ENCODE data around the gene ALDH4A1. TPM values are rescaled to one million over a fixed set of nuclear protein-coding genes. Genes with fewer than 3 reads are reported as not detected.
A peak's percentile ranks its signal among the peaks of the same experiment; 100 is the strongest.
"Not testable (repeated sequence)": the region's sequence is repeated elsewhere in the genome, so short reads cannot be mapped to it uniquely, and the experiment has no call there.

The ALDH4A1 gene
- total and polyA plus RNA-seq, 3 experiments from 2014 or later: 1.4 to 9.5 (median 9.3) TPM

GRCh38 chr1:18840145-18840544, 62.2 kb downstream of the ALDH4A1 start:
- peaks cover 0 to 5% (median 0%) of the 10 kb centered on the region in 3 donors for H3K36me3 Mint-ChIP-seq
- H3K9me3 ChIP-seq (ENCODE audit: low read length): no peaks in the 10 kb centered on the region
- H3K27me3 ChIP-seq (ENCODE audit: insufficient read depth, low read length, poor library complexity, severe bottlenecking): no peaks in the 10 kb centered on the region
- H3K4me3 Mint-ChIP-seq: no peak overlapping the region
- H3K27ac ChIP-seq (ENCODE audit: low read depth, low read length): no peak overlapping the region
- H3K36me3 ChIP-seq (ENCODE audit: insufficient read depth, low read length): no peaks in the 10 kb centered on the region
- ChIA-PET POLR2A (no interaction called here), CTCF (no interaction called here)
- no peak for DNase-seq
- H3K4me1 ChIP-seq (ENCODE audit: insufficient read depth, low read length): no peaks in the 10 kb centered on the region
- H3K4me3 ChIP-seq (ENCODE audit: low read length): no peak overlapping the region
- peaks cover 0 to 7% (median 0%) of the 10 kb centered on the region in 5 donors for H3K9me3 Mint-ChIP-seq
- peaks cover 15 to 50% of the 10 kb centered on the region in 2 donors for H3K27me3 Mint-ChIP-seq
- no peaks in the 10 kb centered on the region for H3K4me1 Mint-ChIP-seq
- no peak overlapping the region for H3K27ac Mint-ChIP-seq

- no peaks in the 10 kb centered on the region for H3K4me1 Mint-ChIP-seq
- no peak overlapping the region for H3K4me3 Mint-ChIP-seq
- no peaks in the 10 kb centered on the region for H3K36me3 ChIP-seq (ENCODE audit: insufficient read depth, low read length)
- H3K9me3 ChIP-seq (ENCODE audit: low read length): no peaks in the 10 kb centered on the region
- ChIA-PET POLR2A (no interaction called here), CTCF (no interaction called here)
- no peaks in the 10 kb centered on the region for H3K9me3 Mint-ChIP-seq
- no peaks in the 10 kb centered on the region for H3K36me3 Mint-ChIP-seq
- H3K27ac ChIP-seq (ENCODE audit: low read depth, low read length): no peak overlapping the region
- H3K27me3 Mint-ChIP-seq: peaks cover 12 to 40% of the 10 kb centered on the region in 2 donors
- no peak for DNase-seq
- no peak overlapping the region for H3K4me3 ChIP-seq (ENCODE audit: low read length)
- no peaks in the 10 kb centered on the region for H3K4me1 ChIP-seq (ENCODE audit: insufficient read depth, low read length)
- no peak overlapping the region for H3K27ac Mint-ChIP-seq
- H3K27me3 ChIP-seq (ENCODE audit: insufficient read depth, low read length, poor library complexity, severe bottlenecking): no peaks in the 10 kb centered on the region
These were observed 65.7 kb downstream of the ALDH4A1 start for GRCh38 chr1:18836654-18837053.

GRCh38 chr1:18832319-18832718, 70.0 kb downstream of the ALDH4A1 start:
- H3K4me1 ChIP-seq (ENCODE audit: insufficient read depth, low read length); H3K4me3 Mint-ChIP-seq; H3K9me3 ChIP-seq (ENCODE audit: low read length); H3K27ac ChIP-seq (ENCODE audit: low read depth, low read length); H3K36me3 Mint-ChIP-seq; POLR2A ChIA-PET; H3K4me3 ChIP-seq (ENCODE audit: low read length); CTCF ChIA-PET; H3K4me1 Mint-ChIP-seq; H3K9me3 Mint-ChIP-seq; H3K27me3 ChIP-seq (ENCODE audit: insufficient read depth, low read length, poor library complexity, severe bottlenecking); H3K27ac Mint-ChIP-seq; H3K36me3 ChIP-seq (ENCODE audit: insufficient read depth, low read length); DNase-seq: not testable (repeated sequence)
- peaks cover 18 to 32% of the 10 kb centered on the region in 2 donors for H3K27me3 Mint-ChIP-seq

- ChIA-PET CTCF (no interaction called here), POLR2A (no interaction called here)
- Histone ChIP-seq H3K4me3 (ENCODE audit: low read length) (no peak overlapping the region), H3K36me3 (ENCODE audit: insufficient read depth, low read length) (no peaks in the 10 kb centered on the region), H3K9me3 (ENCODE audit: low read length) (no peaks in the 10 kb centered on the region), H3K27me3 (ENCODE audit: insufficient read depth, low read length, poor library complexity, severe bottlenecking) (no peaks in the 10 kb centered on the region), H3K4me1 (ENCODE audit: insufficient read depth, low read length) (no peaks in the 10 kb centered on the region), H3K27ac (ENCODE audit: low read depth, low read length) (no peak overlapping the region)
- no peak for DNase-seq
- Mint-ChIP-seq H3K4me1 (peaks cover 0 to 7% (median 0%) of the 10 kb centered on the region in 3 donors), H3K4me3 (no peak overlapping the region), H3K9me3 (peaks cover 0 to 4% (median 0%) of the 10 kb centered on the region in 5 donors), H3K36me3 (no peaks in the 10 kb centered on the region), H3K27ac (no peak overlapping the region), H3K27me3 (peaks cover 13 to 28% of the 10 kb centered on the region in 2 donors)
These were observed 70.7 kb downstream of the ALDH4A1 start for GRCh38 chr1:18831656-18832055.

GRCh38 chr1:18830596-18830995, 71.8 kb downstream of the ALDH4A1 start:
- ChIA-PET POLR2A (no interaction called here), CTCF (no interaction called here)
- Mint-ChIP-seq H3K4me1 (peaks cover 0 to 7% (median 0%) of the 10 kb centered on the region in 3 donors), H3K27ac (no peak overlapping the region), H3K9me3 (peaks cover 0 to 4% (median 0%) of the 10 kb centered on the region in 5 donors), H3K36me3 (peaks cover 0 to 2% (median 0%) of the 10 kb centered on the region in 3 donors), H3K27me3 (peaks cover 12 to 30% of the 10 kb centered on the region in 2 donors), H3K4me3 (no peak overlapping the region)
- no peak overlapping the region for H3K4me3 ChIP-seq (ENCODE audit: low read length)
- H3K9me3 ChIP-seq (ENCODE audit: low read length): no peaks in the 10 kb centered on the region
- no peaks in the 10 kb centered on the region for H3K27me3 ChIP-seq (ENCODE audit: insufficient read depth, low read length, poor library complexity, severe bottlenecking)
- no peak overlapping the region for H3K27ac ChIP-seq (ENCODE audit: low read depth, low read length)
- no peak for DNase-seq
- no peaks in the 10 kb centered on the region for H3K36me3 ChIP-seq (ENCODE audit: insufficient read depth, low read length)
- no peaks in the 10 kb centered on the region for H3K4me1 ChIP-seq (ENCODE audit: insufficient read depth, low read length)

GRCh38 chr1:18829671-18830070, 72.7 kb downstream of the ALDH4A1 start:
- no peaks in the 10 kb centered on the region for H3K9me3 ChIP-seq (ENCODE audit: low read length)
- Mint-ChIP-seq H3K4me1 (peaks cover 0 to 7% (median 0%) of the 10 kb centered on the region in 3 donors), H3K36me3 (peaks cover 0 to 2% (median 0%) of the 10 kb centered on the region in 3 donors), H3K4me3 (no peak overlapping the region), H3K27ac (no peak overlapping the region), H3K9me3 (peaks cover 0 to 4% (median 0%) of the 10 kb centered on the region in 5 donors), H3K27me3 (peaks cover 10 to 21% of the 10 kb centered on the region in 2 donors)
- ChIA-PET POLR2A (no interaction called here), CTCF (no interaction called here)
- H3K4me1 ChIP-seq (ENCODE audit: insufficient read depth, low read length): no peaks in the 10 kb centered on the region
- no peaks in the 10 kb centered on the region for H3K27me3 ChIP-seq (ENCODE audit: insufficient read depth, low read length, poor library complexity, severe bottlenecking)
- DNase-seq: no peak
- no peak overlapping the region for H3K4me3 ChIP-seq (ENCODE audit: low read length)
- H3K27ac ChIP-seq (ENCODE audit: low read depth, low read length): no peak overlapping the region
- no peaks in the 10 kb centered on the region for H3K36me3 ChIP-seq (ENCODE audit: insufficient read depth, low read length)

- Histone ChIP-seq H3K27me3 (ENCODE audit: insufficient read depth, low read length, poor library complexity, severe bottlenecking) (no peaks in the 10 kb centered on the region), H3K36me3 (ENCODE audit: insufficient read depth, low read length) (no peaks in the 10 kb centered on the region), H3K4me1 (ENCODE audit: insufficient read depth, low read length) (no peaks in the 10 kb centered on the region), H3K27ac (ENCODE audit: low read depth, low read length) (no peak overlapping the region), H3K9me3 (ENCODE audit: low read length) (no peaks in the 10 kb centered on the region), H3K4me3 (ENCODE audit: low read length) (no peak overlapping the region)
- Mint-ChIP-seq H3K4me1 (peaks cover 0 to 7% (median 0%) of the 10 kb centered on the region in 3 donors), H3K27me3 (peaks cover 13 to 20% of the 10 kb centered on the region in 2 donors), H3K4me3 (no peak overlapping the region), H3K27ac (peak overlapping the region in 1 of 8 donors; percentile 4), H3K36me3 (peaks cover 0 to 2% (median 0%) of the 10 kb centered on the region in 3 donors), H3K9me3 (peaks cover 0 to 4% (median 0%) of the 10 kb centered on the region in 5 donors)
- CTCF ChIA-PET: no interaction called here
- POLR2A ChIA-PET: no interaction called here
- DNase-seq: no peak
These were observed 74.1 kb downstream of the ALDH4A1 start for GRCh38 chr1:18828224-18828623.

GRCh38 chr1:18823438-18823837, 78.9 kb downstream of the ALDH4A1 start:
- DNase-seq: no peak

More at GRCh38 chr1:18823438-18823837, 78.9 kb downstream of the ALDH4A1 start:
- Histone ChIP-seq H3K36me3 (ENCODE audit: insufficient read depth, low read length) (no peaks in the 10 kb centered on the region), H3K4me3 (ENCODE audit: low read length) (no peak overlapping the region), H3K4me1 (ENCODE audit: insufficient read depth, low read length) (no peaks in the 10 kb centered on the region), H3K27me3 (ENCODE audit: insufficient read depth, low read length, poor library complexity, severe bottlenecking) (peaks cover 4% of the 10 kb centered on the region), H3K27ac (ENCODE audit: low read depth, low read length) (no peak overlapping the region), H3K9me3 (ENCODE audit: low read length) (no peaks in the 10 kb centered on the region)
- CTCF ChIA-PET: no interaction called here
- peaks cover 18 to 46% of the 10 kb centered on the region in 2 donors for H3K27me3 Mint-ChIP-seq
- no peak overlapping the region for H3K27ac Mint-ChIP-seq
- H3K4me3 Mint-ChIP-seq: no peak overlapping the region
- peaks cover 0 to 2% (median 0%) of the 10 kb centered on the region in 3 donors for H3K36me3 Mint-ChIP-seq
- POLR2A ChIA-PET: no interaction called here
- H3K4me1 Mint-ChIP-seq: peaks cover 0 to 5% (median 0%) of the 10 kb centered on the region in 3 donors
- H3K9me3 Mint-ChIP-seq: peaks cover 0 to 2% (median 1%) of the 10 kb centered on the region in 5 donors

All from CD8-positive, alpha-beta memory T cell (primary cell).